ENCODE data around the gene LLGL2.

LLGL2 gene

DNA sequence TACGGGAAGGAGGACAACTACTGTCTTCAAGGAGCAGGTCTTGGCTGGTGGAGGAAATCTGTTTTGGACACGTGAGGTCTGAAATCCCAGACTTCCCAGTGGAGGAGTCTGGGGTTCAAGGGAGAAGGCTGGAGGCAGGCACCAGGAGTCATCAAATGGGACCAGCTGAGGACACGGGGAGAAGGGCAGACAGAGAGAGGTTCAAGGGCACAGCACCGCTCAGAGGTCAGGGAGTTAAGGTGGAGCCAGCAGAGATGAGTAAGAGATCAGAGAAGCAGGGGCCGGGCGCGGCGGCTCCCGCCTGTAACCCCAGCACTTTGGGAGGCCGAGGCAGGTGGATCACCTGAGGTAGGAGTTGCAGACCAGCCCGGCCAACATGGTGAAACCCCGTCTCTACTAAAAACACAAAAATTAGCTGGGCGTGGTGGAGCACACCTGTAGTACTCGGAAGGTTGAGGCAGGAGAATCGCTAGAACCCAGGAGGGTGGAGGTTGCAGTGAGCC, 97.3 kb downstream of the LLGL2 start:
- no peak overlapping the region for H3K9ac ChIP-seq (ENCODE audit: low read depth, low read length)
- H3K4me3 ChIP-seq (ENCODE audit: low read depth, low read length): no peak overlapping the region
- H3K27ac ChIP-seq (ENCODE audit: low read depth, low read length): no peak overlapping the region
- H3K9me3 ChIP-seq (ENCODE audit: control insufficient read depth, insufficient read depth, low read length): no peaks in the 10 kb centered on the region
- no peaks in the 10 kb centered on the region for H3K4me1 ChIP-seq (ENCODE audit: control insufficient read depth, insufficient read depth, low read length)
- no peaks in the 10 kb centered on the region for H3K27me3 ChIP-seq (ENCODE audit: control insufficient read depth, insufficient read depth, low read length)
- H3K36me3 ChIP-seq (ENCODE audit: control insufficient read depth, insufficient read depth, low read length): no peaks in the 10 kb centered on the region

GRCh38 chr17:75623386-75623785, 97.9 kb downstream of the LLGL2 start:
- Histone ChIP-seq H3K9me3 (ENCODE audit: control insufficient read depth, insufficient read depth, low read length) (no peaks in the 10 kb centered on the region), H3K4me3 (ENCODE audit: low read depth, low read length) (no peak overlapping the region), H3K27ac (ENCODE audit: low read depth, low read length) (no peak overlapping the region), H3K4me1 (ENCODE audit: control insufficient read depth, insufficient read depth, low read length) (no peaks in the 10 kb centered on the region), H3K27me3 (ENCODE audit: control insufficient read depth, insufficient read depth, low read length) (no peaks in the 10 kb centered on the region), H3K9ac (ENCODE audit: low read depth, low read length) (no peak overlapping the region), H3K36me3 (ENCODE audit: control insufficient read depth, insufficient read depth, low read length) (no peaks in the 10 kb centered on the region)

- H3K4me1 ChIP-seq (ENCODE audit: control insufficient read depth, insufficient read depth, low read length): no peaks in the 10 kb centered on the region
- no peaks in the 10 kb centered on the region for H3K9me3 ChIP-seq (ENCODE audit: control insufficient read depth, insufficient read depth, low read length)
- H3K9ac ChIP-seq (ENCODE audit: low read depth, low read length): no peak overlapping the region
- H3K27ac ChIP-seq (ENCODE audit: low read depth, low read length): no peak overlapping the region
- H3K4me3 ChIP-seq (ENCODE audit: low read depth, low read length): no peak overlapping the region
- H3K36me3 ChIP-seq (ENCODE audit: control insufficient read depth, insufficient read depth, low read length): no peaks in the 10 kb centered on the region
- no peaks in the 10 kb centered on the region for H3K27me3 ChIP-seq (ENCODE audit: control insufficient read depth, insufficient read depth, low read length)
These were observed 98.5 kb downstream of the LLGL2 start for GRCh38 chr17:75624021-75624420.

Measured in HUES48 (cell line).